Ovary (tissue), 9 donors: ENCODE results near the gene CDHR3. TPM values are rescaled to one million over a fixed set of nuclear protein-coding genes. Genes with fewer than 3 reads are reported as not detected.

Source experiments
- DNase-seq, 5 donors: peaks; one replicate each; pipeline ENCODE4 v3.0.0-alpha.2; 2019 to 2020
- H3K27ac ChIP-seq, 2 donors: fragments of 200-600 bp; one replicate each; pipeline versions ENCODE4 v1.5.1 to v1.8.0; 2019 to 2022
- H3K27me3 ChIP-seq: fragments of 200-600 bp; one replicate; pipeline ENCODE4 v1.8.0; 2022
- H3K36me3 ChIP-seq: fragments of 200-600 bp; sonication (generic); one replicate; pipeline ENCODE4 v1.5.1; 2019
- H3K4me1 ChIP-seq: one replicate; pipeline ENCODE4 v1.8.1; 2013; ENCODE audit warnings: mild to moderate bottlenecking, moderate library complexity; ENCODE audit not compliant: insufficient read depth
- H3K4me3 ChIP-seq: fragments of 200-600 bp; sonication (generic); one replicate; pipeline ENCODE4 v1.5.1; 2017
- H3K9me3 ChIP-seq, 2 donors: fragments of 200-600 bp in 1 of 2; sonication (generic) in 1 of 2; one replicate each; pipeline versions ENCODE4 v1.5.1 to v1.8.1; 2013 to 2019; ENCODE audit warnings: mild to moderate bottlenecking in 1 of 2, moderate library complexity in 1 of 2
- CTCF ChIP-seq, 3 donors: fragments of 450-650 bp in 2 of 3; fragments of 200-600 bp in 1 of 3; IDR thresholded peaks; one replicate each; pipeline versions ENCODE4 v1.5.1 to v1.8.0; 2016 to 2022; ENCODE audit warnings: antibody characterized with exemption in 3 of 3, mild to moderate bottlenecking in 1 of 3
- EP300 ChIP-seq: sonication (generic); formaldehyde crosslinking; IDR thresholded peaks from one replicate; pipeline ENCODE4 v1.6.1; 2017; ENCODE audit warnings: antibody characterized with exemption
- POLR2A ChIP-seq: fragments of 450-650 bp; IDR thresholded peaks from one replicate; pipeline ENCODE4 v1.6.1; 2017; ENCODE audit warnings: antibody characterized with exemption, mild to moderate bottlenecking, moderate library complexity
- WGBS, 3 donors: extraction: QIAGEN DNeasy Blood & Tissue Kit in 1 of 3; methylation state at CpG; one replicate each; pipeline versions ENCODE4 v1.1.5 to v1.1.7; 2013 to 2017; 5-methylcytosine and 5-hydroxymethylcytosine counted together
- intact Hi-C, 4 donors: fragments of 100-400 bp; cut with DNase I; formaldehyde crosslinking; loops; one replicate each; pipeline versions ENCODE4 v1.11.0 to v1.15.1; 2022 to 2023
- polyA plus RNA-seq, 2 donors: library from polyadenylated mRNA; stranded (reverse); fragments of 200-250 nt in 1 of 2; fragments of 350-450 nt in 1 of 2; fragmentation: Illumina TruSeq in 1 of 2; extraction: RNeasy Lipid Tissue Mini Kit (QIAGEN cat#74804) in 1 of 2; gene quantifications; one replicate each; pipeline ENCODE4 v1.2.3, GENCODE V29; 2013 to 2014
- total RNA-seq, 7 donors: library from RNA; depleted of rRNA in 2 of 7; stranded (reverse); fragments of >200 nt in 2 of 7; fragmentation: NEBNext Ultra II Directional in 3 of 7; extraction: Animal tissue kit (Norgen Biotek cat#: 25700) in 3 of 7; gene quantifications; one replicate each; pipeline versions ENCODE4 v1.1.0 to v1.2.4, GENCODE V29; 2016 to 2023
- donor health status: DM: no; HTN: no; CAD: no; lungs with moderate emphysema.
- donor health status: DM: no; HTN: no; CAD: no.
- donor health status: Bipolar disorder and iron deficiency.
- donor health status: DM: yes; HTN: yes; CAD: no.
- donor health status: DM: no; HTN: no; CAD: no.
- donor health status: DM: yes; HTN: yes; CAD: no.

The CDHR3 gene
- total and polyA plus RNA-seq, 9 donors, result 1.8 to 76.4 (median 8.6) TPM

- Histone ChIP-seq H3K9me3 (no peaks in the 10 kb centered on the region), H3K36me3 (no peaks in the 10 kb centered on the region), H3K4me1 (peaks cover 13% of the 10 kb centered on the region), H3K4me3 (no peak overlapping the region), H3K27me3 (no peaks in the 10 kb centered on the region), H3K27ac (no peak overlapping the region)
- TF ChIP-seq EP300 (no peak), POLR2A (no peak), CTCF (IDR thresholded peaks at IDR 0.05) (no peak)
- WGBS, 3 donors, result 26 to 34% (median 33%) methylated on average over 1 of the region's 1 CpG
- intact Hi-C loops, result loop anchor here in 3 of 4 donors (5.0 to 10.0 kb wide), 3 partner anchors 278 to 393 kb away; no protein-coding TSS in a partner anchor
- no peak for DNase-seq
Observed at GRCh38 chr7:106045586-106045985, 82.5 kb downstream of the CDHR3 start.

GRCh38 chr7:106047184-106047583 is 84.1 kb downstream of the CDHR3 start:
- H3K9me3 ChIP-seq, result no peaks in the 10 kb centered on the region
- intact Hi-C loops, result loop anchor here in 3 of 4 donors (5.0 to 10.0 kb wide), 3 partner anchors 280 to 395 kb away; no protein-coding TSS in a partner anchor
- WGBS, 3 donors, result 78 to 86% (median 84%) methylated on average over 5 of the region's 5 CpGs

GRCh38 chr7:106047818-106048705 is 85.0 kb downstream of the CDHR3 start:
- Histone ChIP-seq H3K36me3 (no peaks in the 10 kb centered on the region), H3K9me3 (no peaks in the 10 kb centered on the region), H3K27me3 (no peaks in the 10 kb centered on the region), H3K27ac (no peak overlapping the region), H3K4me3 (no peak overlapping the region), H3K4me1 (peaks cover 1% of the 10 kb centered on the region)
- intact Hi-C loops, result loop anchor here in 3 of 4 donors (5.0 to 10.0 kb wide), 3 partner anchors 281 to 396 kb away; no protein-coding TSS in a partner anchor
- no peak for DNase-seq
- TF ChIP-seq POLR2A, result no peak
- no peak for TF ChIP-seq EP300
- no peak for TF ChIP-seq CTCF (IDR thresholded peaks at IDR 0.05)
- 81 to 85% (median 83%) methylated on average over 10 of the region's 10 CpGs for WGBS, 3 donors

More at GRCh38 chr7:106047184-106047583, 84.1 kb downstream of the CDHR3 start:
- Histone ChIP-seq H3K36me3 (no peaks in the 10 kb centered on the region), H3K4me3 (no peak overlapping the region), H3K27me3 (no peaks in the 10 kb centered on the region), H3K4me1 (peaks cover 3% of the 10 kb centered on the region), H3K27ac (no peak overlapping the region)
- no peak for TF ChIP-seq EP300
- TF ChIP-seq CTCF (IDR thresholded peaks at IDR 0.05), result no peak
- TF ChIP-seq POLR2A, result no peak
- no peak for DNase-seq

- TF ChIP-seq POLR2A (no peak), CTCF (IDR thresholded peaks at IDR 0.05) (no peak), EP300 (no peak)
- intact Hi-C loops, result loop anchor here in 3 of 4 donors (5.0 to 10.0 kb wide), 3 partner anchors 281 to 396 kb away; no protein-coding TSS in a partner anchor
- WGBS, 3 donors, result 91 to 100% (median 94%) methylated on average over 2 of the region's 2 CpGs
Observed at GRCh38 chr7:106048706-106049020, 85.6 kb downstream of the CDHR3 start.

More at GRCh38 chr7:106048706-106049020, 85.6 kb downstream of the CDHR3 start:
- Histone ChIP-seq H3K4me3 (no peak overlapping the region), H3K27me3 (no peaks in the 10 kb centered on the region), H3K27ac (no peak overlapping the region), H3K9me3 (no peaks in the 10 kb centered on the region), H3K36me3 (no peaks in the 10 kb centered on the region), H3K4me1 (peaks cover 1% of the 10 kb centered on the region)
- peak in 1 of 5 donors; percentile 13 for DNase-seq
